Raji (cell line): ENCODE results near the gene UBE4B.
A peak's percentile ranks its signal among the peaks of the same experiment; 100 is the strongest.

ENCODE experiments used
- POLR2A ChIP-seq: IDR thresholded peaks from 2 replicates; pipeline ENCODE4 v1.6.1; 2011; ENCODE audit warnings: low read depth, low read length, control low read depth; ENCODE audit not compliant: insufficient read depth

Gene UBE4B

DNA sequence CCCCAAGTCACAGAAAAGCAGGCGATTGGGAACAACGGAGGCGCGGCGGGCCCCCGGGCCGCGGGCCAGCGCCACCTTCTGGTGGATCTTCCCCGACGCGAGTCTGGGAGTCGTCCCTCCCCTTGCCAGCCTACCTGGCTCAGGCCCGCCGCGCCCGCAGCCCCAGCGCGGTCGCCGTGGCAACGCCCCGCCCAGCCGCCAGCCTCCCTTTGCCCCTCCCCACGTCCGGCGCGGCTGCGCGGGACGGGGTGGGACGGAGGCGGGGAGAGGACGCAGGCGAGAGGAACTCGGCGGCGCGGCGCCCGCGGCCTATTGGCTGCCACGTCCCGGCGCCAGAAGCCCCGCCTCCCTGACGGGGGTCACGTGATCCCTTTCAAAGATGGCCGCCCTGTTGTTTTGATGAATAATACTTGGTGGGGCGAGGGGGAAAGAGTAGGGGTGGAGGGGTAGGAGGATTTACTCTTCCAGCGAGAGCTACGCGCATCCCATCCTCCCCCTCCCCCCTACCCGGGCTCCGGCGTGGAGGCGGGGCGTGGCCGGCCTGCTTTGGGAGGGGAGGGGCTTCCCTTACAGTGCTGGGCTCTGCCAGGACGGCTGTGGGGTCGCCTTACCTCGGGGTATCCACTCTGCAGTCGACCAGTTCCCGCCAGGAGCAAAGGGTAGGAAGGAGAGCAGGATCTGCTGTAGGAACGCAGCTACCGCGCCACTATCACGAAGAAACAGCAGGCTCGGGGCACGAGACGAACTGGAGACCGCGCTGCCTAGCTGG, at the start of gene UBE4B:
UBE4B (plus strand) TSS at position 369 of the 769 bp plus-strand sequence. CDS start 713 bp downstream, outside the sequence.
- TF ChIP-seq POLR2A: peak; percentile 79

DNA sequence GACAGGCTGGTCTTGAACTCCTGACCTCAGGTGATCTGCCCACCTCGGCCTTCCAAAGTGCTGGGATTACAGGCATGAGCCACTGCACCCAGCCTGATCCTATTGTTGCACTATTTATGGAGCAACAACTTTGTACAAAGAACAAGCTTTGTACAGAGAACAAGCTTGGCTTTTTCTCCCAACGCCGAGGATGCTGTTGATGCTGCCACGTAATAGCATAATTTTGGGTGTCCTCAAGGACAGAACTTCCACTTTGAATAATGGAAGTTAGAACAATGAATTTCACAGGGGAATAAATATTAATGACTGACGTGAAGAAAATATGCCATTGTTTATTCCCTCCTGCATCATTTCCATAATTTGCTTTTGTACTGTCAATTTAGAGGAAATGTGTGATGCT, 48.5 kb upstream of the UBE4B start:
- no peak for TF ChIP-seq POLR2A

DNA sequence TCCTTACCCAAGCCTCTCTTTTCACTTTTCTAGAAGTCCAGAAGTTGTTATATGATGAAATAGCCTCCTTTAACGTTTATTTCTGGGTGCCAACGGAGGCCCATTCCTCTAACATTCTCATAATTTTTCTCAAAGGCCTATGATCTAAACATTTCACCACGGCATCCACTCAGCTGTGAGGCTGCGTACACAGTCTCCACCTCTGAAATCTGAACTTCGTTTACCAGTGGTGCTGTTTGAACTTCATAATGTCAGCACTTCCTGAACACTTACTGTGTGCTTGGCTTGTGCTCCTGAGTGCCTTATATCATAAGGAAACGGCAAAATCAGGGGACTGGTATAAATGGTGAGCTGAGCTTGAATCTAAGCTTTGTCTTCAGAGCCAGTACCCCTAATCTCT, 47.8 kb upstream of the UBE4B start:
- no peak for TF ChIP-seq POLR2A

DNA sequence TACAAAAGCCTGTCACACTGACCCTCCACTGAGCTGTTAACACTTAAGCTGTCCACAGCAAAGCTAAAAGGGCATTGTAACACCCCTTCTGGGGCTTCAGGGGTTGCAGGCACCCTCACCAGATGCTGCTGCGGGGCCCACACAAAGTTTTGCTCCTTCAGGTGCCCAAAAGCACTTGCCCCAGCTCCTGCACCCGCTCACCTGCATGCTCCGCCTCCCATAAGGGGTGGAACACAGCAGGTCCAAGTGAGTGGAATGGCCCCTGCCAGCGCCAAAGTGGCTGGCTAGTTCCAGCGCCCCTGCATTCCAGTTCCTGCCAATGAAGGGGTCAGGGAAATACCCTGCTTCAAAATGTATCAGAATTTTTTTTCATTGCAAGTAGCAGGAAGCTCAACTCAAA, 43.0 kb upstream of the UBE4B start:
- no peak for TF ChIP-seq POLR2A

DNA sequence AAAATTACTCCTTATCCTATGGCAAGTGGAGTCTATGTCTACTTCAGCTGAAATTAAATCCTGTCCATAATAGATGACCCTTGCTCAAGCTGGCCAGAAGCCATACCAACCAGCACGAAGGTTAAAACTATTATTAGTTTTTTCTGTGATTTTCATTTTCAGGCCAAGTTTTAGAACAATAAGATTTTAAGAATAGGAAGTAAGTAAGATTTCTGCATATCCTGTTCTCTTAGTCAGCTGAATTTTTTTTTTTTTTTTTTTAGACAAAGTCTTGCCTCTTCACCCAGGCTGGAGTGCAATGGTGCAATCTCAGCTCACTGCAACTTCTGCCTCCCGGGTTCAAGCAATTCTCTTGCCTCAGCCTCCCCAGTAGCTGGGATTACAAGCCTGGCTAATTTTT, 41.8 kb upstream of the UBE4B start:
- TF ChIP-seq POLR2A: no peak

DNA sequence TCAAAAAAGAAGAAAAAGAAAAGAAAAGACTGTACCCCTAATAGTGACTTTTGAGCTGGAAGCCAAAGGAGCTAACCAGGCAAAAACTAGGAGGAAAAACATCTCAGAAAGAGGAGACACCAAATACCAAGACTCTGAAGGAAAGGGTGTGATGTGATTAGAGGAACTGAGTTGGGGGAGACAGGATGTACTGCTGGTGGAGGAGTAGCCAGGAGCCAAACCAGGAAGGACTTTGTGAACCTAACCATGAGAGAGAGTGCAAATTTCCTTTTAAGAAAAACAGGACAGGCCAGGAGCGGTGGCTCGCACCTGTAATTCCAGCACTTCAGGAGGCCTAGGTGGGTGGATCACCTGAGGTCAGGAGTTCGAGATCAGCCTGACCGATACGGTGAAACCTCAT, 39.8 kb upstream of the UBE4B start:
- TF ChIP-seq POLR2A: no peak

DNA sequence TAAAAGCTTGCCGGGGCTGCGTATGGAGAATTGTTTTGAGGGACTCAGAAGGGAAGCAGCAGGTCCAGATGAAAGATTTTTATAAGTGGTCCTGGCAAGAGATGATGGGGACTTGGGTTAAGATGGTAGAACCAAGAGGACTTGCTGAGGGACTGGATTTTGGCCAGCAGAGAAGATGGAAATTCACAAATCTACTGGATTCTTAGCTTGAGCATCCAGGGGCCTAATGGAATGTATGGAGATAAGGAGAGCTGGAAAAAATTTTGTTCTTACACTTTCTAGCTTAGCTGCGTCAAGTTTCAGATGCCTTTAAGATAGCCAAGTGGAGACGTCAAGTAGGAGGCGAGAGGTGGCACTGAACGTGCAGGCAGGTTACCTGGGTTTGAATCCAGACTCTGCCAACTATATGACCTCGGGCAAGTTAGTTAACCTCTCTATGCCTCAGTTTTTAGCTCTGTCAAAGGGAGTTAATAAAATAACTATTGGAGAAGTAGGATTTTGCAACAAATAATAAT, 39.1 kb upstream of the UBE4B start:
- no peak for TF ChIP-seq POLR2A

DNA sequence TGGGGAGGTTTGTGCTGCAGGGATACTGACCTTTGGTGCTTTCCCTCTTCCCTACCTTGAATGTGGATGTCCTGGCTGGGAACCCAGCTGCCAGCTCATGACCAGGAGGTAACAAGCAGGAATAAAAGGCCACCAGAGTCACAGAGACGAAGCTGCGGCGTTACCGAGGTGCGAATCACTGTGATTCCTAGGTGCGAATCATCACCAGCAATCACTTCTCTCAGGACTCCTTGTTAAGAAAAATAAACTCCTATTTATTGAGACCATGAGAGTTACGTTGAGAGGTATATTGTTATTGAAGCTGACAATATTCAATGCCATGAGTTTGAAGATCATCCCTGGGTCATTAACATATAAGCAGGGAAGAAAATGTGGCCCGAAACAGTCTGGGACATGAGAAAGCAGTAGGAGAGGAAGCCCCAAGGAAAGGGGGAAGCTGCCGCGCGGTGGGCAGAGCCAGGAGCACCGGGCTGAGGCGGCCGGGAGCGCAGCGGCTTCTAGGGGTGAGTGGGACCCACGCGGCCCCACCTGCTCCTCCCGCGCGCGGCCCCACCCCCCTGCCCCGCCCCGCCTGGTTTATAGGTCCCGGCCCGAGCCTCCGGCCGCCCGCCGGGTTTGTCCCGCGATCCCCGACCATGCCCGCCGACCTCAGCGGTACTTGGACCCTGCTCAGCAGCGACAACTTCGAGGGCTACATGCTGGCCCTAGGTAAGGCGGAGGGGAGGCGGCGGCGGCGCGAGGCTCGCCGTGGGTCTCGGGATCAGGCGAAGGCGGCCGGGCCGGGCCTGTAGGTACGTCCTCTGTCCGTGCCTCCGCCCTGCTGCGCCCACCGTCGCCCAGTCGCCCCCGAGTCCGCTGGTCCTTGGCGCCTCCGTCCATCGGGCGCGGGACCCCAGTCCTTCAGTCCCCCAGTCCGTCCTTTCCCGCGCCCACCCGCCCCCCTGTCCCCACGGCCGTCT, 35.9 kb upstream of the UBE4B start, which contains the start of gene RBP7:
RBP7 (plus strand) TSS at position 605 of the 959 bp plus-strand sequence; CDS start at position 636, 31 bp downstream.
- no peak for TF ChIP-seq POLR2A

DNA sequence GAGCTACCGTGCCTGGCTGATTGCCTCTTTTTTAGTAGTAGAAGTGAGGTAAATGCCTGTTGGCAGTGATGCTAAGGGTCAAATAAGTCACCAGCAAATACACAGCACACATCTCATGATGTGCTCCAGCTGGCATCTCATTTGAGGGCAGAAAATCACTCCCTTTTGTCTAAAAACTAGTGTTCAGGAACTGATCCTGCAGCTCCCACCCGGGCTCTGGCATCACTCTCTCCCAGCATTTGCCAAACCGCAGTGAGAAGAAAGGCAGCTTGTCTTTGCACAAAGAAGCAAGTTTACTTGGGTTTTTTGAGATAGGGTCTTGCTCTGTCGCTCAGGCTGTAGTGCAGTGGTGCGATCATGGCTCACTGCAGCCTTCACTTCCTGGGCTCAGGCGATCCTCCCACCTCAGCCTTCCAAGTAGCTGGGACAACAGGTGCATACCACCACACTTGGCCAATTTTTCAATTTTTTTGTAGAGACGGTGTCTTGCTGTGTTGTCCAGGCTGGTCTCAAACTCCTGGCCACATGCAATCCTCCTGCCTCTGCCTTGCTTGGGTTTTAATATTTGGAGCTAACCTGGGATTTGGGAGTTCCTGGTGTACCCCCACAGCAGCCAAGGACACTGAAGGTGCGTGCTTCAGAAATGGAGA, 31.6 kb upstream of the UBE4B start:
- no peak for TF ChIP-seq POLR2A

DNA sequence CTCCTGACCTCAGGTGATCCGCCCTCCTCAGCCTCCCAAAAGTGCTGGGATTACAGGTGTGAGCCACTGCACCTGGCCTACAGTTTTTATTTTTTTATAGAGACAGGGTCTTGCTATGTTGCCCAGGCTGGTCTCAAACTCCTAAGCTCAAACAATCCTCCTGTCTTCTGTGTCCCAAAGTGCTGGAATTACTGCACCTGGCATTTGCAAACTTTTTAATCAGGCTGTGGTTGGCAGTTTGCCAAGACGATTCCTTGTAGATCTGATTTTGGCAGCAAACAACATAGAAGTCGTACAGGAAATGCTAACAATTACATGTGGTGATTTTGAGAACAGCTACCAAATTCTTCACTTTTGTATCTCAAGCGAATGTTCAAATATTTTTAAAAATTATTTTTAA, 25.6 kb upstream of the UBE4B start:
- TF ChIP-seq POLR2A: no peak

DNA sequence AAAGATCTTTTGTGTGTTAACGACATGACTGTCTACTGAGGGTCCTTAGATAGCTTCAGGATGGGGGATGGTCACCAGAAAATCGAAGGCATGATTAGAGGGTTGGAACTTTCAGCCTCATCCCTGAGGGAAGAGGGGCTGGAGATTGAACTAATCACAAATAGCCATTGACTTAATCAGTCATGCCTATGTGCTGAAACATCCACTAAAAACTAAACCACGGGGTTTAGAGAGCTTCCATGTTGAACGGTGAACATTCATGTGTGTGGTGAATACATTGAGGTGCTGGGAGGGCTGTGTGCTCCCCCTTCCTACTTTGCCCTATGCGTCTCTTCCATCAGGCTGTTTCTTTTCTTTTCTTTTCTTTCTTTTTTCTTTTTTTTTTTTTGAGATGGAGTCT, 18.7 kb upstream of the UBE4B start:
- no peak for TF ChIP-seq POLR2A

DNA sequence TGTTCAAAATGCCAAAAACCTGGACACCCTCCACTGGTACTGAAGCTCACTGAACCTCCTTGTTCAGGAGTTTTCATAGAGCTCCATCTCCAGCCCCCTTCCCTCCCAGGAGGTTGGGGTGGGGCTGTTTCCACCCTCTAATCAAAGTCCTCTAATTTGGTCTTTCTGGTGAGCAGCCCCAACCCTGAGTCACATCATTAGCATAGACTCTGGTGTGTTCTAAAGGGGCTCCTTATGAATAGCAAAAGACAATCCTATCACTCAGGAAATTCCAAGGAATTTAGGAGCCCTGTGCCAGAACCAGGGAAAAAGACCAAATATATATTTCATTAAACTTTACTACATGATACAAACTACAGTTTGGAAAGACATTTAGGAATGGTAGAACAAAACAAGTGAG, 13.2 kb upstream of the UBE4B start:
- no peak for TF ChIP-seq POLR2A

DNA sequence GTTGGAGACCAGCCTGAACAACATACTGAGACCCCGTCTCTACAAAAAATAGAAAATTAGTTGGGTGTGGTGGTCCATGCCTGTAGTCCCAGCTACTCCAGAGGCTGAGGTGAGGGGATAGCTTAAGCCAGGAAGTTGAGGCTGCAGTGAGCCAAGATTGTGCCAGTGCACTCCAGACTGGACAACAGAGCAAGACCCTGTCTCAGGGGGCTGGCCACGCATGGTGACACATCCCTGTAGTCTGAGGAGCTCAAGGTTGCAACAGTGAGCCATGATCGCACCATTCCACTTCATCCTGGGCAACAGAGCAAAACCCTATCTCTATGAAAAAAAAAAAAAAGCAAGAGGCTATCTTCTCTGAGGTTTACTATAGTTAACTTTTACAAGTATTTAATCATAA, 12.7 kb upstream of the UBE4B start:
- TF ChIP-seq POLR2A: no peak

DNA sequence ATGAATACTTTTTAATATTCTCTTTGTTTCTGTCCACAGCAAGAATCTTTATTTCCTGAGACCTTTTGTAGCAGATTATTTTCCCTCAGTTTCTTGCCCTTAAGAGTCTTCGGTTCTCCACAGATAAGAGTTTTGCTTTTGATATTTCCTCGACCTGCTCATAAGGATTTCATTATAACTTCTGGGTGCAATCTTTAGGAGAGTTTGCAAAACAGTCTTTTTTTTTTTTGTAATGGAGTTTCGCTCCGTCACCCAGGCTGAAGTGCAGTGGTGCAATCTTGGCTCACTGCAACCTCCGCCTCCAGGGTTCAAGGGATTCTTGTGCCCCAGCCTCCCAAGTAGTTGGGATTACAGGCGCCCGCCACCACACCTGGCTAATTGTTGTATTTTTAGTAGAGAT, 10.1 kb upstream of the UBE4B start:
- no peak for TF ChIP-seq POLR2A

DNA sequence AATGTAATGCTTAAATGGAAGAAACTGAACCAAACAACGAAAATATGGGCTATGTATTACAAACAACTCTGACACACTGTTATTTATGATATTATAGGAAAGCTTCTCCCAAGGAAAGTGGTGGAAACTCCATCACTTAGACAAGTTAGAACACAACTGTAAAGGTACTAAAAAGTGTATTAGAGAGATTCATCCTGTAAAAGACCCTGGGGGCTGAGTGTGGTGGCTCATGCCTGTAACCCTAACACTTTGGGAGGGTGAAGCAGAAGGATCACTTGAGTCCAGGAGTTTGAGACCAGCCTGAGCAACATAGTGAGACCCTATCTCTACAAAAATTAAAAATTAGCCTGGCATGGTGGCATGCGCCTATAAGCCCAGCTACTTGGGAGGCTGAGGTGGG, 7.4 kb upstream of the UBE4B start:
- TF ChIP-seq POLR2A: no peak
